ENCODE results near the gene APOO. TPM values are rescaled to one million over a fixed set of nuclear protein-coding genes. Genes with fewer than 3 reads are reported as not detected.

The APOO gene
- total RNA-seq, 2 donors from 2014 or later, result 7.5 to 9.9 TPM

DNA sequence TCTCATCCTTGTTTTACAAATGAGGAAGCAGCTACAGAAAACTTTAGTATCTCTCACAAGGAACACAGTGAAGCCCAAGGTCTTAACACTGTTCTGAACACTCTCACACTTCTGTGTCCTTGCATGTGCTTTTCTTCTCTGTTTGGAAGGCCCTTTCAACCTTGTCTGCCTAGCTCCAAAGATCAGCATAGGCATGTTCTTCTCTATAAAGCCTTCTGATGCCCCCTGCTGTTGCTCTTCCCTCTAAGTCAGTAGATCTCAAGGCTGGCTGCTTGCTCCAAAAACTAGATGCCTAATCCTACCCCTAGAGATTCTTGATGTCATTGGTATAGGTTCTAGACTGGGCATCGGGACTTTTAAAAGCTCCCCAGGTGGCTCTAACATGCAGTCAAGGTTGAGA lies 5.9 kb downstream of the APOO start:
- peaks cover 17% of the 10 kb centered on the region for H3K4me1 ChIP-seq
- H3K9me3 ChIP-seq, result no peaks in the 10 kb centered on the region
- DNase-seq, result peak; percentile 50 to 79 (median 66)
- intact Hi-C loops (cut with DNase I), result loop anchor here (10.0 kb wide), 1 partner anchor 207 kb away; no protein-coding TSS in a partner anchor
- H3K4me3 ChIP-seq, result no peak overlapping the region
- peak overlapping the region; percentile 27 to 74 (median 54) for H3K27ac ChIP-seq
- H3K36me3 ChIP-seq (replicated peaks in 1 of 2; ENCODE audit: insufficient read depth in 1 of 2, low read depth in 2 of 2), result no peaks in the 10 kb centered on the region
- TF ChIP-seq POLR2A (IDR thresholded peaks at IDR 0.05), result no peak
- TF ChIP-seq, protein P1, sequence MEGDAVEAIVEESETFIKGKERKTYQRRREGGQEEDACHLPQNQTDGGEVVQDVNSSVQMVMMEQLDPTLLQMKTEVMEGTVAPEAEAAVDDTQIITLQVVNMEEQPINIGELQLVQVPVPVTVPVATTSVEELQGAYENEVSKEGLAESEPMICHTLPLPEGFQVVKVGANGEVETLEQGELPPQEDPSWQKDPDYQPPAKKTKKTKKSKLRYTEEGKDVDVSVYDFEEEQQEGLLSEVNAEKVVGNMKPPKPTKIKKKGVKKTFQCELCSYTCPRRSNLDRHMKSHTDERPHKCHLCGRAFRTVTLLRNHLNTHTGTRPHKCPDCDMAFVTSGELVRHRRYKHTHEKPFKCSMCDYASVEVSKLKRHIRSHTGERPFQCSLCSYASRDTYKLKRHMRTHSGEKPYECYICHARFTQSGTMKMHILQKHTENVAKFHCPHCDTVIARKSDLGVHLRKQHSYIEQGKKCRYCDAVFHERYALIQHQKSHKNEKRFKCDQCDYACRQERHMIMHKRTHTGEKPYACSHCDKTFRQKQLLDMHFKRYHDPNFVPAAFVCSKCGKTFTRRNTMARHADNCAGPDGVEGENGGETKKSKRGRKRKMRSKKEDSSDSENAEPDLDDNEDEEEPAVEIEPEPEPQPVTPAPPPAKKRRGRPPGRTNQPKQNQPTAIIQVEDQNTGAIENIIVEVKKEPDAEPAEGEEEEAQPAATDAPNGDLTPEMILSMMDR (IDR thresholded peaks at IDR 0.05), result peak in 5 of 7 experiments; percentile 13 to 68 (median 65)
- 0% methylated on average over 1 of the region's 1 CpG for WGBS, 2 donors
- ATAC-seq, result peak; percentile 81
- no peaks in the 10 kb centered on the region for H3K27me3 ChIP-seq

DNA sequence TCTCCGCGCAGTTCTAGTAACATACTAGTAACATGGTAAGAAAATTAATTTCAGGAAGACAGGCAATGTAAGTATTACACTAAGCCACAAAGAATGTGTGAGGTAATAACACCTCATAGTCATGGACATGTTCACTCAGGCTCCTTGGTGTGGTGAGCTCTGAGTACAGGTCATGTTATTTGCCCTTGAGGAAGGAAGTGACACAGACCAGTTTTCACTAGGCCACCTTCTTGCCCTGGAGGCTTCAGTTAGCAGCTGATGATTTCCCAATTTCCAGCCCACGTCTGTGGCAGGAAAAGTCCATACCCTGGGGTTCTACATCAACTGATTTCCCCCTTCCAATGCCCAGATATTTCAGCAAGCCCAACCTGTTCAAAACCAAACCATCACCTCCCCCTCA lies 6.7 kb downstream of the APOO start:
- intact Hi-C loops (cut with DNase I), result loop anchor here (10.0 kb wide), 1 partner anchor 206 kb away; no protein-coding TSS in a partner anchor
- TF ChIP-seq, protein P1 (IDR thresholded peaks at IDR 0.05), result no peak
- no peak for TF ChIP-seq POLR2A (IDR thresholded peaks at IDR 0.05)
- Histone ChIP-seq H3K36me3 (replicated peaks in 1 of 2; ENCODE audit: insufficient read depth in 1 of 2, low read depth in 2 of 2) (no peaks in the 10 kb centered on the region), H3K27ac (peak overlapping the region in 3 of 4 donors; percentile 43 to 74 (median 65)), H3K9me3 (no peaks in the 10 kb centered on the region), H3K27me3 (no peaks in the 10 kb centered on the region), H3K4me1 (peaks cover 10% of the 10 kb centered on the region), H3K4me3 (no peak overlapping the region)
- WGBS, 2 donors, result 63 to 86% methylated on average over 3 of the region's 3 CpGs
- ATAC-seq (no peak), DNase-seq (peak in 1 of 4 donors; percentile 22)

DNA sequence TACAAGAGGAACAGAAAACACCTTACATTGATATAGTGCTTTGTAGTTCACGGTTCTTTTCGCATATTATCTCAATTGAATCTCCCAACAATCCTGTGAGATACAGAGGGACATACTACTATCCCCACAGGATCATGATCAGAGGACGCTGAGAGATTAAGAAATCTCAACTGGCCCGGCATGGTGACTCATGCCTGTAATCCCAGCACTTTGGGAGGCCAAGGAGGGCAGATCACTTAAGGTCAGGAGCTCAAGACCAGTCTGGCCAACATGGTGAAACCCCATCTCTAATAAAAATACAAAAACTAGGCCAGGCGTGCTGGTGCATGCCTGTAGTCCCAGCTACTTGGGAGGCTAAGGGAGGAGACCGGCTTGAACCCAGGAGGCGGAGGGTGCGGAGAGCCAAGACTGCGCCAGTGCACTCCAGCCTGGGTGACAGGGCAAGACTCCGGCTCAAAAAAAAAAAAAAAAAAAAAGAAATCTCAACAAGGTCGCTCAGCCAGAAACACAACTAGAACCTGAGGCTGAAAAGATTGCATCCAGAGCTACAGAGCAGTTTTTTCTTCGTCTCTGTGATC lies 7.4 kb downstream of the APOO start:
- Histone ChIP-seq H3K4me3 (no peak overlapping the region), H3K4me1 (peaks cover 7% of the 10 kb centered on the region), H3K9me3 (no peaks in the 10 kb centered on the region), H3K27ac (peak overlapping the region in 2 of 4 donors; percentile 65 to 74), H3K27me3 (no peaks in the 10 kb centered on the region), H3K36me3 (replicated peaks in 1 of 2; ENCODE audit: insufficient read depth in 1 of 2, low read depth in 2 of 2) (no peaks in the 10 kb centered on the region)
- ATAC-seq, result no peak
- WGBS, 2 donors, result 57 to 73% methylated on average over 6 to 12 of the region's 12 CpGs
- intact Hi-C loops (cut with DNase I), result loop anchor here (10.0 kb wide), 1 partner anchor 206 kb away; no protein-coding TSS in a partner anchor
- TF ChIP-seq POLR2A (IDR thresholded peaks at IDR 0.05), result no peak
- TF ChIP-seq, protein P1 (IDR thresholded peaks at IDR 0.05), result no peak
- DNase-seq, result peak in 1 of 4 donors; percentile 22

DNA sequence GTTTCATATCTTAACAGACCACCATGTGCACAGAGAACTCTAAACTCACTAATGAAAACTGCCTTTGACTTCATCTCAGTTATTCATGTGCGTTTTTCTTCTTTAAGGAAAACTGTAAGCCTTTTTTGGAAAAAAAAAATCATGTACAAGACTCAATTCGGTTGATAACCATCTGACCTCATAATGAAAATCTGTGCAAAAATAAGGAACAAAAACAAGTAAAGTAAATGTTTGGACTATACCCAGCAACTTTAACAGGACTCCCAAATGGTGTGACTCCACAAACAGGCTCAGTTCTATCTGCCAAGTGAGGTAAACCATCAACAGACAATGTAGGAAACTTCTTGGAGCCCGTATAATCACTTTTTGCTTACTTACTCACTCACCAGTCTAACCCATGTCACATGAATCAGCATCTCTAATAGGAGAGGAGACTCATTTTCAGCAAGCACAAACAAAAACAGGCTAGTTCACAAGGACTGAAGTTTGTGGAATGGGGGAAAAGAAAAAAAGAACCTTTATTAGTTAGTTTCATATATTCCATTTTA lies 9.3 kb downstream of the APOO start:
- no peaks in the 10 kb centered on the region for H3K27me3 ChIP-seq
- 49 to 75% methylated on average over 3 of the region's 3 CpGs for WGBS, 2 donors
- ATAC-seq, result no peak
- H3K27ac ChIP-seq, result peak overlapping the region in 1 of 4 donors; percentile 0
- TF ChIP-seq, protein P1 (IDR thresholded peaks at IDR 0.05), result no peak
- no peak for TF ChIP-seq POLR2A (IDR thresholded peaks at IDR 0.05)
- no peak for DNase-seq
- no peak overlapping the region for H3K4me3 ChIP-seq
- no peaks in the 10 kb centered on the region for H3K9me3 ChIP-seq
- H3K36me3 ChIP-seq (replicated peaks in 1 of 2; ENCODE audit: insufficient read depth in 1 of 2, low read depth in 2 of 2), result no peaks in the 10 kb centered on the region
- H3K4me1 ChIP-seq, result peaks cover 7% of the 10 kb centered on the region
- intact Hi-C loops (cut with DNase I), result loop anchor here (10.0 kb wide), 1 partner anchor 124 kb away; no protein-coding TSS in a partner anchor
